Measurements from ENCODE around the gene ZBTB20. TPM values are rescaled to one million over a fixed set of nuclear protein-coding genes. Genes with fewer than 3 reads are reported as not detected.

The ZBTB20 gene
- total RNA-seq, 1 donor from 2014 or later: 91.2 TPM

DNA sequence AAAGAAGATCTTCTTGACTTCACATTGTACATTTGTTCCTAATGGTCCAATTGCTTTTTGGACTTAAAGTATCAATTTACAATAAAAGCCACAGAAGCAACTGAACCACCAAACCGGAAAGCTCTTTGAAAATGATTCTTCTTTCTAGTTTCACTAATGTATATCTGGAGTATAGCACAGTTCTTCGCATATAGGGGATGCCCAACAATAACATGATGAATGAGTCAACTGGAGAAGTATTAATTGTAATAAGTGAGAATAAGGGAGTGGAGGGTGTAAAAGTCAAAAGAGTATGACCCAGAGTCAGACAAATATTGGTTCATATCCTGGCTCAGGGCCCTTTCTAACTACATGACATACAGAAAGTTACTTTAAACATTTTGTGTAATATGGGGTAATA, 425.2 kb downstream of the ZBTB20 start:
- CTCF ChIA-PET: no interaction called here
- no peak for ATAC-seq (ENCODE audit: low read depth)

GRCh38 chr3:114721209-114721608, 425.9 kb downstream of the ZBTB20 start:
- TF ChIP-seq CTCF (IDR thresholded peaks at IDR 0.05): no peak
- H3K4me1 Mint-ChIP-seq: peaks cover 2% of the 10 kb centered on the region
- H3K36me3 Mint-ChIP-seq (ENCODE audit: low read depth): peaks cover 9% of the 10 kb centered on the region
- H3K4me3 Mint-ChIP-seq: no peak overlapping the region
- POLR2A ChIA-PET: no interaction called here
- no peaks in the 10 kb centered on the region for H3K9me3 Mint-ChIP-seq
- no peaks in the 10 kb centered on the region for H3K27me3 Mint-ChIP-seq
- CTCF ChIA-PET: no interaction called here
- DNase-seq: no peak
- intact Hi-C loops (cut with micrococcal nuclease): no loop called here
- no peak overlapping the region for H3K27ac Mint-ChIP-seq
- no peak for ATAC-seq (ENCODE audit: low read depth)

More for the DNA sequence above, 425.2 kb downstream of the ZBTB20 start:
- peaks cover 4% of the 10 kb centered on the region for H3K36me3 Mint-ChIP-seq (ENCODE audit: low read depth)
- H3K4me3 Mint-ChIP-seq: no peak overlapping the region
- no peak for TF ChIP-seq CTCF (IDR thresholded peaks at IDR 0.05)
- DNase-seq: no peak
- intact Hi-C loops (cut with micrococcal nuclease): no loop called here
- no peaks in the 10 kb centered on the region for H3K27me3 Mint-ChIP-seq
- peaks cover 2% of the 10 kb centered on the region for H3K4me1 Mint-ChIP-seq
- H3K27ac Mint-ChIP-seq: no peak overlapping the region
- no peaks in the 10 kb centered on the region for H3K9me3 Mint-ChIP-seq
- POLR2A ChIA-PET: no interaction called here

DNA sequence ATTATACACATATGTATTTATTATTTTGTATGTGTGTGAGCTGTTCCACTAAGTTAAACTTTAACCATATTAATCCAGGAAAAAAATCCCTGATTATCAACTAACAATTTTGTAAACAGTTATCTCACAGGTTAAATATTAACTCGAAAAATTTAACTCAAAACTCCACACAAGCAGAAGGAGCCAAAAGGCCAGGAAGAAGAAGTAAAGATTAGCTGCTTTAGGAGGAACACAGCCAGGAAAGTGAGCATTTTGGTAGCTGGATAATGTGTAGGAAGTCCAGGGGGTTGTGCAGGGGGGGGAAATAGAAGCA, 428.2 kb downstream of the ZBTB20 start:
- H3K27ac Mint-ChIP-seq: no peak overlapping the region
- peaks cover 2% of the 10 kb centered on the region for H3K4me1 Mint-ChIP-seq
- intact Hi-C loops (cut with micrococcal nuclease): no loop called here
- ChIA-PET CTCF (no interaction called here), POLR2A (no interaction called here)
- no peak overlapping the region for H3K4me3 Mint-ChIP-seq
- ATAC-seq (ENCODE audit: low read depth) (no peak), DNase-seq (no peak)
- H3K27me3 Mint-ChIP-seq: no peaks in the 10 kb centered on the region
- no peak for TF ChIP-seq CTCF (IDR thresholded peaks at IDR 0.05)
- no peaks in the 10 kb centered on the region for H3K9me3 Mint-ChIP-seq
- peaks cover 11% of the 10 kb centered on the region for H3K36me3 Mint-ChIP-seq (ENCODE audit: low read depth)

DNA sequence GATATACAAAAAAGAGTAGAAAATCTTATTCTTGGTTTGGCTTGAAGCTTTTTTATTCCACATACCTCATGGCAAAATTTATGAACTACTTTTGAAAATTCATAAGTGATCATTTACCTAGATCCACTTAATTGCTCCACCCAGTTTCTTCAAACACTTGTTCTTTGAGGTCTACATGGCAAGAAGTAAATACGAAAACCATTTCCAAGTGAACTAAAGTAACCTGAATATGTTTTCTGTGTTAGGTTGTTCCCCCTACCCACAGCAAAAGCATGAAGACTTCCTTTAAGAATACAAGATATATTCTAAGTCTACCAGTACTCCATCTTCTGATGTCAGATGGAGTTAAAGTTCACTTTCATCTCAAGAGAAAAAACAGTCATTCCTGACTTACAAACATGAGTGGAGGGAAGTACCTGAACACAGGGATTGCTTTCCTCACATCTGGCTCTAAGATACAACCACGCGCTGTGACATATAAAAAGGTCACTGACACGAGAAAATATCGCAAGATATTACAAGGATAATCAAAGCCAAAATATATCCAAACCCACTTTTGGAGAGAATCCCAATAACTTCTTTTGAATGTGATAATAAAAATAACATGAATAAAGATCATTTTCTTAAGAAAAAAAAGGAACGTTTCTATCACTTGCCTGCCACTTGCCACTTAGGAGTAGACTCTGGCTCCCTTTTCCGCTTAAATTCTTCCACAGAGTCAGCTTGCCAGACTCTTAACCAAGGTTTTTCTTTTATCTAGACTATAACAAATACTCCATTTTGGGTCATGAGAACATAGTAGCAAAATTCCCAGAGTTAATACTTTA, 428.8 kb downstream of the ZBTB20 start:
- no peaks in the 10 kb centered on the region for H3K9me3 Mint-ChIP-seq
- ATAC-seq (ENCODE audit: low read depth) (no peak), DNase-seq (no peak)
- no peak overlapping the region for H3K27ac Mint-ChIP-seq
- ChIA-PET CTCF (no interaction called here), POLR2A (interaction anchor here (0.6 kb wide), 1 partner anchor 1203 kb away, joined by 6 read pairs; no protein-coding TSS in a partner anchor)
- H3K4me3 Mint-ChIP-seq: no peak overlapping the region
- H3K36me3 Mint-ChIP-seq (ENCODE audit: low read depth): peaks cover 11% of the 10 kb centered on the region
- peaks cover 2% of the 10 kb centered on the region for H3K4me1 Mint-ChIP-seq
- intact Hi-C loops (cut with micrococcal nuclease): no loop called here
- no peaks in the 10 kb centered on the region for H3K27me3 Mint-ChIP-seq
- no peak for TF ChIP-seq CTCF (IDR thresholded peaks at IDR 0.05)

DNA sequence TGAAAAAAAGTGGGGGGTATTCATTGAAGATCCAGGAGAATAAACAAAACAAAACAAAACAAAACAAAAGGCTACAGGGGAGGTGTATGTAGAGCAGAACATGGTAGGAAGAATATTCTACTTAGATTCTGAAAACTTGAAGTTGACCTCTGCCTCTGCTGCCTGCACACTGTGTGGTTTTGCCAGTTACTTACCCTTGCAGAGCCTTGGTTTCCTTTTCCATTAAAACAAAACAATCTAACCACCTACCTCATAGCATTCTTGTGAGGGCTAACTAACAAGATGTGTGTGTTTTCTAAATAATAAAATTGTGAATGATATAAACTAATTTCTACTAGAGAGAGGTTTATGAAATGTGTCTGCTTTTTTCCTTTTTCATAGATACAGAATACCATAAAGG, 430.2 kb downstream of the ZBTB20 start:
- ATAC-seq (ENCODE audit: low read depth) (no peak), DNase-seq (no peak)
- Mint-ChIP-seq H3K9me3 (no peaks in the 10 kb centered on the region), H3K4me1 (peaks cover 2% of the 10 kb centered on the region), H3K4me3 (no peak overlapping the region), H3K27ac (no peak overlapping the region), H3K36me3 (ENCODE audit: low read depth) (peaks cover 11% of the 10 kb centered on the region), H3K27me3 (no peaks in the 10 kb centered on the region)
- POLR2A ChIA-PET: no interaction called here
- no peak for TF ChIP-seq CTCF (IDR thresholded peaks at IDR 0.05)
- CTCF ChIA-PET: no interaction called here
- intact Hi-C loops (cut with micrococcal nuclease): no loop called here
